ENCODE data around the gene OR2B2. TPM values are rescaled to one million over a fixed set of nuclear protein-coding genes. Genes with fewer than 3 reads are reported as not detected.
"Not testable (repeated sequence)": the region's sequence is repeated elsewhere in the genome, so short reads cannot be mapped to it uniquely, and the experiment has no call there.

OR2B2 gene
- polyA plus RNA-seq (2013), result 0.07 TPM

DNA sequence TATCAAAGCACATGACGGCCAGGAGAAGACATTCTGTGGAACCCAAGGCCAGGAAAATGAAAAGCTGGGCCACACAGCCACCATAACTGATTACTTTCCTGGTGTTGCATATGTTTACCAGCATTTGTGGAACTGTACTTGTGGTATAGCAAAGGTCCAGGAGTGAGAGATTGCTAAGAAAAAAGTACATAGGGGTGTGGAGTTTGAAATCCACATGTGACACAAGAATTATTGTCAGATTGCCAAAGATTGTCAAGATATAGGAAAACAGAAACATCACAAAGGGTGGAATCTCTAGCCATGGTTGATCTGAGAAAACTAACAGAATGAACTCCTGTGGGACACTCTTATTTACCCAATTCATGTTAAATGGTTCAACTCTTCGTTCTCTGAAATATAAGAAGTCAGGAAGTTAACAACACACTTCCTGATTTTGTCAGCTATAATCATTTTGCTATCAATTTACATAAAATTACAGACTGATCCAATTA, at the start of gene OR2B2:
Gene OR2B2, minus strand, starts transcription at position 441 of the 491 bp plus-strand sequence. Its CDS starts 77 bp downstream, at position 364.
- ChIA-PET CTCF (no interaction called here), POLR2A (no interaction called here)
- Histone ChIP-seq H3K36me3 (ENCODE audit: control insufficient read depth in 4 of 4, insufficient read depth in 4 of 4, low read length in 3 of 4) (no peaks in the 10 kb centered on the region), H3K27ac (ENCODE audit: insufficient read depth in 1 of 2, low read depth in 1 of 2, low read length in 2 of 2, poor library complexity in 1 of 2, severe bottlenecking in 2 of 2) (no peak within 1 kb of the TSS), H3K4me1 (ENCODE audit: control extremely low read depth in 1 of 4, control insufficient read depth in 4 of 4, insufficient read depth in 4 of 4, low read length in 3 of 4) (peaks cover 0 to 4% (median 3%) of the 10 kb centered on the region in 4 experiments), H3K4me3 (ENCODE audit: control insufficient read depth in 1 of 7, extremely low read depth in 1 of 7, insufficient read depth in 4 of 7, low read depth in 2 of 7, low read length in 6 of 7) (no peak within 1 kb of the TSS), H3K27me3 (replicated peaks in 2 of 5; ENCODE audit: control insufficient read depth in 4 of 5, insufficient read depth in 5 of 5, low read length in 4 of 5) (no peaks in the 10 kb centered on the region), H3K9me3 (ENCODE audit: control extremely low read depth in 1 of 5, control insufficient read depth in 4 of 5, insufficient read depth in 2 of 5, low read depth in 1 of 5, low read length in 4 of 5) (no peaks in the 10 kb centered on the region)
- WGBS (ENCODE audit: insufficient coverage), result 100% methylated on average over 1 of the region's 2 CpGs
- peak in 2 of 3 donors; percentile 6 to 19 for DNase-seq

DNA sequence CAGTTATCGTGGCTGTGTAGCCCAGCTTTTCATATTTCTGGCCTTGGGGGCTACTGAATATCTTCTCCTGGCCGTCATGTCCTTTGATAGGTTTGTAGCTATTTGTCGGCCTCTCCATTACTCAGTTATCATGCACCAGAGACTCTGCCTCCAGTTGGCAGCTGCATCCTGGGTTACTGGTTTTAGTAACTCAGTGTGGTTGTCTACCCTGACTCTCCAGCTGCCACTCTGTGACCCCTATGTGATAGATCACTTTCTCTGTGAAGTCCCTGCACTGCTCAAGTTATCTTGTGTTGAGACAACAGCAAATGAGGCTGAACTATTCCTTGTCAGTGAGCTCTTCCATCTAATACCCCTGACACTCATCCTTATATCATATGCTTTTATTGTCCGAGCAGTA, 45.3 kb upstream of the OR2B2 start:
- ChIA-PET CTCF (interaction anchor here (1.4 to 1.6 kb wide), 2 partner anchors 9 to 10 kb away, joined by 3 read pairs; no protein-coding TSS in a partner anchor), POLR2A (no interaction called here)
- H3K27ac ChIP-seq (ENCODE audit: insufficient read depth in 1 of 2, low read depth in 1 of 2, low read length in 2 of 2, poor library complexity in 1 of 2, severe bottlenecking in 2 of 2), result no peak overlapping the region
- no peak overlapping the region for H3K4me3 ChIP-seq (ENCODE audit: control insufficient read depth in 1 of 7, extremely low read depth in 1 of 7, insufficient read depth in 4 of 7, low read depth in 2 of 7, low read length in 6 of 7)
- H3K27me3 ChIP-seq (replicated peaks in 2 of 5; ENCODE audit: control insufficient read depth in 4 of 5, insufficient read depth in 5 of 5, low read length in 4 of 5), result peaks cover 0 to 30% (median 15%) of the 10 kb centered on the region in 5 experiments
- peak in 2 of 3 donors; percentile 20 to 29 for DNase-seq
- WGBS (ENCODE audit: insufficient coverage), result 84% methylated on average over 3 of the region's 4 CpGs
- H3K9me3 ChIP-seq (ENCODE audit: control extremely low read depth in 1 of 5, control insufficient read depth in 4 of 5, insufficient read depth in 2 of 5, low read depth in 1 of 5, low read length in 4 of 5), result no peaks in the 10 kb centered on the region
- peaks cover 0 to 6% (median 0%) of the 10 kb centered on the region in 4 experiments for H3K4me1 ChIP-seq (ENCODE audit: control extremely low read depth in 1 of 4, control insufficient read depth in 4 of 4, insufficient read depth in 4 of 4, low read length in 3 of 4)
- no peaks in the 10 kb centered on the region for H3K36me3 ChIP-seq (ENCODE audit: control insufficient read depth in 4 of 4, insufficient read depth in 4 of 4, low read length in 3 of 4)

GRCh38 chr6:27956941-27957340, 44.7 kb upstream of the OR2B2 start, which contains the start of gene OR2B6:
OR2B6 (plus strand) TSS chr6:27957241; CDS start chr6:27957241, 0 bp downstream.
- Histone ChIP-seq H3K27me3 (replicated peaks in 2 of 5; ENCODE audit: control insufficient read depth in 4 of 5, insufficient read depth in 5 of 5, low read length in 4 of 5) (peaks cover 0 to 30% (median 15%) of the 10 kb centered on the region in 5 experiments), H3K4me1 (ENCODE audit: control extremely low read depth in 1 of 4, control insufficient read depth in 4 of 4, insufficient read depth in 4 of 4, low read length in 3 of 4) (peaks cover 0 to 6% (median 0%) of the 10 kb centered on the region in 4 experiments), H3K4me3 (ENCODE audit: control insufficient read depth in 1 of 7, extremely low read depth in 1 of 7, insufficient read depth in 4 of 7, low read depth in 2 of 7, low read length in 6 of 7) (no peak within 1 kb of the TSS), H3K27ac (ENCODE audit: insufficient read depth in 1 of 2, low read depth in 1 of 2, low read length in 2 of 2, poor library complexity in 1 of 2, severe bottlenecking in 2 of 2) (no peak within 1 kb of the TSS), H3K9me3 (ENCODE audit: control extremely low read depth in 1 of 5, control insufficient read depth in 4 of 5, insufficient read depth in 2 of 5, low read depth in 1 of 5, low read length in 4 of 5) (no peaks in the 10 kb centered on the region), H3K36me3 (ENCODE audit: control insufficient read depth in 4 of 4, insufficient read depth in 4 of 4, low read length in 3 of 4) (no peaks in the 10 kb centered on the region)
- CTCF ChIA-PET, result no interaction called here
- POLR2A ChIA-PET, result no interaction called here
- WGBS (ENCODE audit: insufficient coverage), result 0% methylated on average over 1 of the region's 1 CpG
- peak in 2 of 3 donors; percentile 18 to 33 for DNase-seq

DNA sequence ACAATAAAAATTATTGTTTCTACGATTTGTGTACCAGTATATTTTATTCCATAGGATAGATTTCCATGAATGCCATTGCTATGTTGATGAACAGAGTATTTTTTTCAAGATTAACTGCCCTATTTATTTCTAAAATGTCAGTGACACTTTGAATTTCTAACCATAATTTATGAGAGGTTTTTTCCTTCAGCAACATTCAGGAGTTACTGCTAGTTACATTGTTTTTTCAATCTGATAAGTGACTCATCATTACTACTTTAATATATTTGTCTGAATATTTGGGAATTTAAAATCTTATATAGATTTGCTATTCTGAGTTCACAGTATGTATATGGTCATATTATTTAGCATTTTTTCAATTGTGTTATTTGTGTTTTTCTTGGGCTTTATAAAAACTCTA, 38.8 kb upstream of the OR2B2 start:
- no CpG with 5 or more reads among the region's 1 CpG for WGBS (ENCODE audit: insufficient coverage)
- POLR2A ChIA-PET, result no interaction called here
- Histone ChIP-seq H3K27ac (ENCODE audit: insufficient read depth in 1 of 2, low read depth in 1 of 2, low read length in 2 of 2, poor library complexity in 1 of 2, severe bottlenecking in 2 of 2) (no peak overlapping the region), H3K4me3 (ENCODE audit: control insufficient read depth in 1 of 7, extremely low read depth in 1 of 7, insufficient read depth in 4 of 7, low read depth in 2 of 7, low read length in 6 of 7) (no peak overlapping the region), H3K4me1 (ENCODE audit: control extremely low read depth in 1 of 4, control insufficient read depth in 4 of 4, insufficient read depth in 4 of 4, low read length in 3 of 4) (no peaks in the 10 kb centered on the region), H3K36me3 (ENCODE audit: control insufficient read depth in 4 of 4, insufficient read depth in 4 of 4, low read length in 3 of 4) (no peaks in the 10 kb centered on the region), H3K9me3 (ENCODE audit: control extremely low read depth in 1 of 5, control insufficient read depth in 4 of 5, insufficient read depth in 2 of 5, low read depth in 1 of 5, low read length in 4 of 5) (peaks cover 0 to 2% (median 0%) of the 10 kb centered on the region in 5 experiments), H3K27me3 (replicated peaks in 2 of 5; ENCODE audit: control insufficient read depth in 4 of 5, insufficient read depth in 5 of 5, low read length in 4 of 5) (peaks cover 0 to 21% (median 8%) of the 10 kb centered on the region in 5 experiments)
- CTCF ChIA-PET, result no interaction called here
- DNase-seq, result peak in 1 of 3 donors; percentile 19

- Histone ChIP-seq H3K4me3 (ENCODE audit: control insufficient read depth in 1 of 7, extremely low read depth in 1 of 7, insufficient read depth in 4 of 7, low read depth in 2 of 7, low read length in 6 of 7) (no peak overlapping the region), H3K36me3 (ENCODE audit: control insufficient read depth in 4 of 4, insufficient read depth in 4 of 4, low read length in 3 of 4) (no peaks in the 10 kb centered on the region), H3K9me3 (ENCODE audit: control extremely low read depth in 1 of 5, control insufficient read depth in 4 of 5, insufficient read depth in 2 of 5, low read depth in 1 of 5, low read length in 4 of 5) (peaks cover 0 to 2% (median 0%) of the 10 kb centered on the region in 5 experiments), H3K27me3 (replicated peaks in 2 of 5; ENCODE audit: control insufficient read depth in 4 of 5, insufficient read depth in 5 of 5, low read length in 4 of 5) (peaks cover 0 to 8% (median 0%) of the 10 kb centered on the region in 5 experiments), H3K4me1 (ENCODE audit: control extremely low read depth in 1 of 4, control insufficient read depth in 4 of 4, insufficient read depth in 4 of 4, low read length in 3 of 4) (no peaks in the 10 kb centered on the region), H3K27ac (ENCODE audit: insufficient read depth in 1 of 2, low read depth in 1 of 2, low read length in 2 of 2, poor library complexity in 1 of 2, severe bottlenecking in 2 of 2) (no peak overlapping the region)
- no CpG with 5 or more reads among the region's 1 CpG for WGBS (ENCODE audit: insufficient coverage)
- DNase-seq, result no peak
- ChIA-PET POLR2A (no interaction called here), CTCF (interaction anchor here (0.6 kb wide), 1 partner anchor 25 kb away, joined by 3 read pairs; no protein-coding TSS in a partner anchor)
These were observed 36.0 kb upstream of the OR2B2 start for GRCh38 chr6:27948237-27948636.

GRCh38 chr6:27943072-27943471, 30.9 kb upstream of the OR2B2 start:
- H3K4me1 ChIP-seq (ENCODE audit: control extremely low read depth in 1 of 4, control insufficient read depth in 4 of 4, insufficient read depth in 4 of 4, low read length in 3 of 4); POLR2A ChIA-PET; H3K4me3 ChIP-seq (ENCODE audit: control insufficient read depth in 1 of 7, extremely low read depth in 1 of 7, insufficient read depth in 4 of 7, low read depth in 2 of 7, low read length in 6 of 7); H3K27ac ChIP-seq (ENCODE audit: insufficient read depth in 1 of 2, low read depth in 1 of 2, low read length in 2 of 2, poor library complexity in 1 of 2, severe bottlenecking in 2 of 2); H3K27me3 ChIP-seq (replicated peaks in 2 of 5; ENCODE audit: control insufficient read depth in 4 of 5, insufficient read depth in 5 of 5, low read length in 4 of 5); DNase-seq; H3K9me3 ChIP-seq (ENCODE audit: control extremely low read depth in 1 of 5, control insufficient read depth in 4 of 5, insufficient read depth in 2 of 5, low read depth in 1 of 5, low read length in 4 of 5); H3K36me3 ChIP-seq (ENCODE audit: control insufficient read depth in 4 of 4, insufficient read depth in 4 of 4, low read length in 3 of 4): not testable (repeated sequence)
- CTCF ChIA-PET, result interaction anchor here (0.6 kb wide), 1 partner anchor 772 kb away, joined by 4 read pairs; no protein-coding TSS in a partner anchor
- 69% methylated on average over 6 of the region's 6 CpGs for WGBS (ENCODE audit: insufficient coverage)

DNA sequence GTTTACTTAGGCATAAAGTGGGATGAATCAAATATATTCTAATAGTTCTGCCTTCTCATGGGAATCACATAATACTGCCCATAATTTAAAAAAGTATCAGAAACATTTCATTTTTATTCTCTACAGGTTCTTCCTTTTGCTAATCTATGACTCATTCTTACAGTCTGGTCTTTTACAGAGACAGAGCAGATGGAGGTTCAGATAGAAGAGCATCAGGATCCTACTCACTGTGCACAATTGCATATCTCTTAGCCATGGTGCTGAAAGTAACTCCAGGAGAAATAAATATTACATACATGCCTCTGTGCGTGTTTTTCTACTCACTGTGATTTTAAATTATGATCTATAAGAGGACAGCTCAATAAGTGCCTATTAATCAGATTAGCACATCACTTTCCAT, 28.6 kb upstream of the OR2B2 start:
- Histone ChIP-seq H3K27me3 (replicated peaks in 2 of 5; ENCODE audit: control insufficient read depth in 4 of 5, insufficient read depth in 5 of 5, low read length in 4 of 5) (peaks cover 0 to 11% (median 4%) of the 10 kb centered on the region in 5 experiments), H3K4me3 (ENCODE audit: control insufficient read depth in 1 of 7, extremely low read depth in 1 of 7, insufficient read depth in 4 of 7, low read depth in 2 of 7, low read length in 6 of 7) (no peak overlapping the region), H3K4me1 (ENCODE audit: control extremely low read depth in 1 of 4, control insufficient read depth in 4 of 4, insufficient read depth in 4 of 4, low read length in 3 of 4) (no peaks in the 10 kb centered on the region), H3K27ac (ENCODE audit: insufficient read depth in 1 of 2, low read depth in 1 of 2, low read length in 2 of 2, poor library complexity in 1 of 2, severe bottlenecking in 2 of 2) (no peak overlapping the region), H3K36me3 (ENCODE audit: control insufficient read depth in 4 of 4, insufficient read depth in 4 of 4, low read length in 3 of 4) (no peaks in the 10 kb centered on the region), H3K9me3 (ENCODE audit: control extremely low read depth in 1 of 5, control insufficient read depth in 4 of 5, insufficient read depth in 2 of 5, low read depth in 1 of 5, low read length in 4 of 5) (no peaks in the 10 kb centered on the region)
- ChIA-PET CTCF (no interaction called here), POLR2A (no interaction called here)
- peak in 2 of 3 donors; percentile 40 to 69 for DNase-seq
- WGBS (ENCODE audit: insufficient coverage), result no CpG with 5 or more reads among the region's 1 CpG

Data from common myeloid progenitor, CD34-positive (primary cell).